Heart left ventricle (tissue), 13 donors: ENCODE results near the gene TSPAN13.

Experiments used
- CTCF ChIP-seq, 12 donors: fragments of 200-600 bp; sonication (generic) in 4 of 12; IDR thresholded peaks; one replicate each; pipeline versions ENCODE4 v1.5.0 to v1.8.0; 2018 to 2022; ENCODE audit warnings: antibody characterized with exemption in 12 of 12, mild to moderate bottlenecking in 5 of 12
- POLR2A ChIP-seq, 2 donors: fragments of 450-650 bp; IDR thresholded peaks; one replicate each; pipeline ENCODE4 v1.6.1; 2017; ENCODE audit warnings: antibody characterized with exemption in 2 of 2, mild to moderate bottlenecking in 2 of 2, moderate library complexity in 2 of 2
- donor health status: ischemic (EF 13 %, LVEDD 7.1; RV severe dilation, severe dysfunction).
- donor health status: DM: no; HTN: yes; CAD: no.
- donor health status: DM: no; HTN: no; CAD: no.
- donor health status: ischemic (EF 25% LVEDD 6.9; RV normal size, moderate dysfunction).
- donor health status: ischemic (EF 25% LVEDD 5.7; RV mildly dilated, moderate dysfunction).
- donor health status: ischemic (EF 35%, LVEDD 5.7; RV mildly dilated, moderate dysfunction).
- donor health status: nonischemic (EF 11% LVEDD 7.7; RV severe dilation, severe dysfunction).
- donor health status: DM: yes; HTN: yes; CAD: no.
- donor health status: PGD.
- donor health status: ischemic (EF 29% LVEDD 5.4; RV normal size, mild dysfunction).
- donor health status: nonischemic (EF 23%, LVEDD 6.1; RV moderate dilation, normal function).

- TF ChIP-seq POLR2A (IDR thresholded peaks at IDR 0.05) = no peak
- no peak for TF ChIP-seq CTCF (IDR thresholded peaks at IDR 0.05)
These were observed 7.9 kb upstream of the TSPAN13 start for GRCh38 chr7:16745645-16746044.
